DMS 273 (cell line): Measurements from ENCODE around the gene REX1BD.

Source experiments
- DNase-seq: peaks from one replicate; lab custom pipeline; 2025; ENCODE audit not compliant: unreplicated experiment; lab: John Stamatoyannopoulos, UW

REX1BD gene

DNA sequence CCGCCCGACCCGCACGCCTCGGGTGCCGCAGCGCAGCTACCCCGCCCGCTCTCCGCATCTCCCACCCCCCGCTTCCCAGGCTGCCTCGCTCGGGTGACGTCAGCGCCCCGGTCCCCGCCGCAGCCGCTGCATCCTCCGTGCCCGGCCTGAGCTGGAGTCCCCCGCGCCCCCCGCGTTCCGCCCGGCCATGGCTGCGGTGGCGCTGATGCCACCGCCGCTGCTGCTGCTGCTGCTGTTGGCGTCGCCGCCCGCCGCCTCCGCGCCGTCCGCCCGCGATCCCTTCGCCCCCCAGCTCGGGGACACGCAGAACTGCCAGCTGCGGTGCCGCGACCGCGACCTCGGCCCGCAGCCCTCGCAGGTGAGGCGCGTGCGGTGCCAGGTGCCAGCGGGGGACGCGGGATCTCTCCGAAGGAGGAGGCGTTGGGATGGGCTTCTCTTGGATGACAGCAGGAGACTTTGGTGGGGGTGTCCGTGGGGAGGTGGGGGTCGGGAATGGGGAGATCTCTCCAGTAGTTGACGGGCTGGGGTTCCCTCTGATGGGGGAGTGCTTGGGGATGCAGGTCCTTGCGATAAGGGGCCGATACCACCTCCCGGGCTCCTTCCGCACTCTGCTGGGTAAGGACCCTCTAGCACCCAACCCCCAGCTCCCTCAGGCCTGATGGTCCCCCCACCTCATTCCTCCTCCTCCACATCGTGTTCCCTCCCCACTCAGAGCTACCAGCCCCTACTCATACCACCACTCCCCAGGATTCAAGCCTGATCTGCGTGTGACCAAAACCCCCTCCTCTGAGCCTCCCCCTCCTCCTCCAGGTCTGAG lies 24.4 kb downstream of the REX1BD start, which contains the start of gene TMEM59L:
TSS of gene TMEM59L (plus strand) at position 99 of the 817 bp plus-strand sequence. CDS start at position 188, 89 bp downstream.
- peak; percentile 49 for DNase-seq

DNA sequence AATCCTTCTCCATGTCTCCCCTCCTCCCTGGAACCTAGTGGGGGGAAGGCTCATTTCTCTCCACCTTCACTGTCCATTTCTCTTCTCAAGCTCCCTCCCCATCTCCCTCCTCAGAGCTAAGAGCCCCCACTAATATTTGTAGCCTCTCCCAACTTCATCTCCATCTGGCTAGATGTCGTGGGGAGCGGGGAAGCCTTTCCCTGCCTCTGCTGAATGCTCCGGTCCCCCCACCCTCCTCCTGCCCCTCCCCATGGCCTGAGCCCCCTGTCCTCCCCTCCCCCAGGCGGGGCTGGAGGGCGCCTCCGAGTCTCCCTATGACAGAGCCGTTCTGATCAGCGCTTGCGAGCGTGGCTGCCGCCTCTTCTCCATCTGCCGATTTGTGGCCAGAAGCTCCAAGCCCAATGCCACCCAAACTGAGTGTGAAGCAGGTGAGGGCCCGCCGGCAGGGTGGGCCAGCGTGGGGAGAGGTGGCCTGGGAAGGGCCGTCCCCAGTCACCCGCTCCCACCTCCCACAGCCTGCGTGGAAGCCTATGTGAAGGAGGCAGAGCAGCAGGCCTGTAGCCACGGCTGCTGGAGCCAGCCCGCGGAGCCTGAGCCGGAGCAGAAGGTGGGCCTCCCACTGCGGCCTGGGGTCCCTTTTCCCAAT lies 25.1 kb downstream of the REX1BD start:
- peak; percentile 57 for DNase-seq

DNA sequence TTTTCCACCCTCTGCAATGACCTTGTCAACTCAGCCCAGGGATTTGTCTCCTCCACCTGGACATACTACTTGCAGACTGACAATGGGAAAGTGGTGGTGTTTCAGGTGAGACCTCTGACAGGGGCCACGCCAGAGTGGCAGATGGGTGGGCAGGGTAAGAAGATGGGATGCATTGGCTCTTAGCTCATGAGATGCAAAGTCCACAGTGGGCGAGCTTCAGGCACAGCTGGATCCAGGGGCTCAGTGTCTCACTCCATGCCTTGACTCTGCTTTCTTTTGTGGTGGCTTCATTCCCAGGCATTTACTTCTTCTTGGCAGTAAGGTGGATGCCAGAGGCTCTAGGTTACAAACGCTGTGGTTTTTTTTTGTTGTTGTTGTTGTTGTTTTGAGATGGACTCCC lies 27.4 kb downstream of the REX1BD start:
- no peak for DNase-seq

DNA sequence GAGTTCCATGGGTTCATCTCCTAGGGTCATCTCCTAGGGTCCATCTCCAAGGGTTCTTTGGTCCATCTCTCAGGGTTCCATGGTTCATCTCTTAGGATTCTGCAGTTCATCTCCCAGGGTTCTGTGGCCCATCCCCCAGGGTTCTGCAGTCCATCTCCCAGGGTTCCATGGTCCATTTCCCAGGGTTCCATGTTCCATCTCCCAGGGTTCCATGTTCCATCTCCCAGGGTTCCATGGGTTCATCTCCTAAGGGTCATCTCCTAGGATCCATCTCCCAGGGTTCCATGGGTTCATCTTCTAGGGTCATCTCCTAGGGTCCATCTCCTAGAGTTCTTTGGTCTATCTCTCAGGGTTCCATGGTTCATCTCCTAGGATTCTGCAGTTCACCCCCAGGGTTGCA lies 29.0 kb downstream of the REX1BD start:
- no peak for DNase-seq

DNA sequence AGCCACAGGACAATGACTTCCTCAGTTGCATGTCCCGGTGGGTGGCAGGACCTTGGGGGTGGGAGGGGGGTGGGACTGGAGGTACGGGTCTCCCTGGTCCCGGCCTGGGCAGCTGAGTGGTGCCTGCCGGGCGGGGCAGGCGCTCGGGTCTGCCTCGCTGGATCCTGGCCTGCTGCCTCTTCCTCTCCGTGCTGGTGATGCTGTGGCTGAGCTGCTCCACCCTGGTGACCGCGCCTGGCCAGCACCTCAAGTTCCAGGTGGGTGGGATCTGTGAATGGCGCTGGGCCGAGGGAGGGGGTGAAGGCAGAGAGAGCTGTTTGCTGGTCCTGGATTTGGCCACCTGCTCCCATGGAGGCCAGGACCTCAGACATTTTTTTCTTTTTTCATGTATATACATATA lies 29.6 kb downstream of the REX1BD start:
- DNase-seq = no peak

DNA sequence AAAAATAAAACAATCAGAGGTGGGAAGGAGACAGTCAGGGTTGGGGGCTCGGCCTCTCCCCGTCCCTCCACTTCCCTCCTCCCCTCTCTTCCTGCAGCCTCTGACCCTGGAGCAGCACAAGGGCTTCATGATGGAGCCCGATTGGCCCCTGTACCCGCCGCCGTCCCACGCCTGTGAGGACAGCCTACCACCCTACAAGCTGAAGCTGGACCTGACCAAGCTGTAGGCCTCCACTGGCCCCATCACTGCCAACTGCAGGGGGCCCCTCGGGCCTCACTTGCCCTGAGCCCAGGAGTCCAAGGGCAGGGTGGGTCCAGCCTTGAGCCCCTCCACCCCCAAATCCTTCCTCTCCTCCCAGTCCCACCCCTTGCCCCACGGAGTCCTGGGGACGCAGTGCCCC lies 31.7 kb downstream of the REX1BD start:
- no peak for DNase-seq

DNA sequence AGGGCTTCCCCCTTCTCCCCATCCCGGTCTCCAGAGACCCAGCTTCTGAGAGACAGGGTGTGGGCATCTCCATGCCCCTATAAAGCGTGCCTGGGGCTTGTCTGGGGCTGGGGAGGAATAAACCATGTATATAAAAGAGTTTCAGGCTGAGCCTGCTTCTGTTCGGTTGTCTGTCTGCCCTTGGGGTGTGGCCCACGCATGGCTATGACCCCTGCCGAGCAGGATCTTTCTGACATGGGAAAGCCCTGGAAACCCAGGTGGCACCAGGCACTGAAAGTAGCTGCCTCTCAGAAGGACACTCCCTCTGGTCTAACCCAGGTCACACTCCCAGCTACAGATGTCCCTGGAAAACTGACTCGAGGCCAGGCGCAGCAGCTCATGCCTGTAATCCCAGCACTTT lies 32.3 kb downstream of the REX1BD start:
- DNase-seq = no peak

DNA sequence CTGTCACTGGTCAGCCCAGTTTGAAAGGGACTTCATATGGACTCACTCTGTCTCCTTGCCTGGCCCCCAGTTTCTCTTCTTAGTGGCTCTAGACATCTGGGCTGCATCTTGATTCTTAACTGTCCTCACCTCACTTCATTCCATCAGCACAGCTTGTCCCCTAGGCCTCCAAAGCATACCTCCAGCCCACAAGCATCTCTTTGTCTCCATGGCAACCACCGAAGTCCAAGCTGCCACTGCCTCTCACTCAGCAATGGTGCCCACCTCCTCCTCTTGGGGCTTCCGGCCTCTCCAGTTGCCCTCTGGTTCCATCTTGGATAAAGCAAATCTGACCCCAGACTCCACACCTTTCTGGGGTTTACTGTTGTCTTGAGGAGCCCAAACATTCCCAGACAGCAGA lies 38.3 kb downstream of the REX1BD start:
- DNase-seq = peak; percentile 44

DNA sequence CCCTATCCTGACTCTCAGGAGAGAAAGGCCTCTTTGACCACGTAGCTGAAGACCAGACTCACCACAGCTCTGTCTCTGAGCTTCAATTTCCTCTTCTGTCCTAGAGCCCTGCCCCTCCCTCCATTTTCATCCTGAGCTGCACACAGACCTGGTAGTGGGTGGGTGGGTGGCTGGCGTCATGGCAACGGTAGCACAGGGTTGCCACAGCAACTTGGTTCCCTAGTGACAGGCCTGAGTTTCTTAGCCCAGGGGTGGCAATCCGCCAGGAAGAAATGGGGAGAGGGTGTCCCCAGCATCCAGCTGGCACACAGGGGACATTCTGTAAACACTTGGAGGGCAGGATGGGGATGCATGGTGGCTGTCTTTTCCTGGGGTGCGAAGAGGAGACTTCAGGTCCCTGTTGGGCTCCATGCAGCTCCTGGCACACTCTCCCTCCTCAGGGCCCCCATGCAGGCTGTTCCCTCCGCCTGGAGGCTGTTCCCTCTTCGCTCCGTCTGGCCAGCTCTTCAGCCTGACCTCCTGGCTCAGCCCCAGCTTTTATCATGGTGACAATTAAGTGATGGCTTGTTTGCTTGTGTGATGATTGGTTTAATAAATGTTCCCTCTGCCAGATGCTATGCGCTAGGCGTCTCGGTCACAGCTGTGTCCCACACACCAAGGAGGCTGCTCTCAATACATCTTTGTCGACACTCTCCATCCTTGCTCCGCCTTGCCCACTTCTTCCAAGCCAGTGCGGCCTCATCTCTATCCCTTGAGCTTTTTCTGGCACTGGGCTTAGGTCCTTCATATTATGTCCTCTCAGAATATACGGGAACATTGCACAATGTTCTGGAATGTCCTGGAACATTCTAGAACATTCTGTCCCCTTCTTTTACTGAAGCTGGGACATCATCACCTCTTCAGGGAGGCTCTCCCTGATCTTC lies 40.8 kb downstream of the REX1BD start:
- peak; percentile 46 for DNase-seq

DNA sequence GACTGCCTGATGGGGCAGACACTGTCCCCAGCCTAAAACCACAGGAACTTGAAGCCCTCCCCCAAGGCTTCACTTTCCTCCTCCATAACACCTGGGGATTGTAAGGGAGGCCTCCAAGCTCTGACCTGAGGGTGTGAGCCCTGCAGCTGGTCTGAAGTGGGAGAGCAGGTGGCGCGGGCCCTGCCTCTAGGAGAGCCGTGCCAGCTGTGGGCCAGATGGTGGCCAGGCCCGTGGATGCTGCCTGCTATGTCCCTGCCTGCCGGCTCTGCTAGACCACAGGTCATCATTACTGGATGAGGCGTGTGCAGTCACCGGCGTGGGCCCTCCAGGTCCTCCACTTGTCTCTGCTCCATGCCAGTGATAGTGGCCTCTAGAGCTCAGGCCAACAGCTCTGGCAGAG lies 44.7 kb downstream of the REX1BD start:
- peak; percentile 93 for DNase-seq

DNA sequence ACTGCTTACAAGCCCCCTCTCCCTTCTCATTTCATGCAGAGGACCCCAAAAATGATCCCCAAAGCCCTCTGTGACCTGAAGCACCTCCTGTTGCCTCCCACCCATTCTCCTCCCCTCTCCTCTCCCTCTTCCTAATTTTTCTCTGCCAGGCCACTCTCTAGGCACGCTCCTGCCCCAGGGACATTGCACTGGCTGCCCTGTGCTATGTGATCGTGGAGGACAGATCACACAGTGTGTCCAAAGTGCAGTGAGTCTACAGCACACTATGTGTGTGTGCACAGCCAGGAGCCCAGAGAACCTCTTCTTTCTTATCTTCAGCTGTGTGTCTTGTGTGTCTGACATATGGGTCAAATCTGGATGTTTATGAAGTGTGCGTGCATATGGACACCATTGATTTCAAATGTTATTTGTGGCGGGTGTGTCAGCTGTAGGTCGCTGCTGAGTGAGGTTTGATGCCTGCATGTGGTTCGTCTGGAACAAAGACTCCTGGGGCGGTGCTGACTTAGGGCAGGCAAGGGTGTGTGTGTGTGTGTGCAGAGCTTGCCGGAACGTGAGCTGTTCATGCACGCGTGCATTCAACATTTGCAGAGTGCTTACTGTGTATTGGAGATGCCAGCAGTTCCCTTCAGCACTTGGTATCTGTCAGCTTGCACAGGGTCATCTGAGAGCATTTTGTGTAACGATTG lies 46.2 kb downstream of the REX1BD start:
- DNase-seq = peak; percentile 50

DNA sequence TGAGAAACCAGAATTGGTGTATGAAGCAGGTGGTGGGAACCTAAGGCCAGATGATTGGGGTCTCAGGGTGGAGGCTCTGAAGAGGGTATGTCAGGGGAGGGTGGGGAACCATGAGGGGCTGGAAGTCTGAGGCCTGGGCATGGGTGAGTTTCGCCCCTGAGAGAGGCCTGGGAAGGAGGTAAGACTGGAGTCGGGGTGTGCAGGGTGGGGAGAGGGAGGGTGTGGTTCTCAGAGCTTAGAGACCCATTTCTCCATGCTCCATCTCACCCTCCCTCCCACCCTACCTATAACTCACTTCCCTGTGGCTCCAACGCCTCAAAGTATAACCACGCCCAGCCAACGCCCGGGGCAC lies 47.2 kb downstream of the REX1BD start:
- no peak for DNase-seq

DNA sequence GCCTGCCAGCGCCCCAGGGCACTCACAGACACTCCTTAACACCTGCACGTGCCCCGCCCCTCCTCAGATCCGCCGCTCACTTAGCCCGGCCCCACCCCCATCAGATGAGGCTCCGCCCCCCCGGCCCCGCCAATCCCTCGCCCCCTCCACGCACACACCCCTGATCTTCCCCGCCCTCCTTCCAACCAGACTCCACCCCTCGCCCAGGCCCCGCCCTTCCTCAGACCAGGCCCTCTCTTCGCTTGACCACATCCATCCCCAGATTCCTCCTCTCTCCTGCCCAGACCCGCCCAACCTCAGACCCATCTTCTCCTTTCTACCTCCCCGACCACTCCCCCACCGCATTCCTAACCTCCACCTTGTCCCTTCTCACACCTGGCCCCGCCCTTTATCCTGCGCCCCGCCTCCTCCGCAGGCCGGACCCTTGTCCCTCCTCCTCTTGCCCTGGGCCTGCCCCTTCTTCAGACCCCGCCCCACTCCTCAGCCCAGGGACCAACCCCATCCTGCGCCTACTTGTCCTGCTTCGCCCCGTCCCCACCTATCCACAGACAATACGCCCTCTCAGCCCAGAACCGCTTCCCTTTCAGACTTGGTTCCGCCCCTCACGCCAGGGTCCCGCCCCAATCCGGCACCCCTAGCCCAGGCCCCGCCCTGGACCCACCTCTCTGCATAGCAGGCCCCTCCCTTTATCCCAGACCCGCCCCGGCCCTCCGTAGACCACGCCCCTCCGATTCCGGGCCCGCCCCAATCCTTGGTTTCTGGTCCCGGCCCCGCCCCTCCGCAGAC lies 47.8 kb downstream of the REX1BD start:
- DNase-seq = peak; percentile 94

DNA sequence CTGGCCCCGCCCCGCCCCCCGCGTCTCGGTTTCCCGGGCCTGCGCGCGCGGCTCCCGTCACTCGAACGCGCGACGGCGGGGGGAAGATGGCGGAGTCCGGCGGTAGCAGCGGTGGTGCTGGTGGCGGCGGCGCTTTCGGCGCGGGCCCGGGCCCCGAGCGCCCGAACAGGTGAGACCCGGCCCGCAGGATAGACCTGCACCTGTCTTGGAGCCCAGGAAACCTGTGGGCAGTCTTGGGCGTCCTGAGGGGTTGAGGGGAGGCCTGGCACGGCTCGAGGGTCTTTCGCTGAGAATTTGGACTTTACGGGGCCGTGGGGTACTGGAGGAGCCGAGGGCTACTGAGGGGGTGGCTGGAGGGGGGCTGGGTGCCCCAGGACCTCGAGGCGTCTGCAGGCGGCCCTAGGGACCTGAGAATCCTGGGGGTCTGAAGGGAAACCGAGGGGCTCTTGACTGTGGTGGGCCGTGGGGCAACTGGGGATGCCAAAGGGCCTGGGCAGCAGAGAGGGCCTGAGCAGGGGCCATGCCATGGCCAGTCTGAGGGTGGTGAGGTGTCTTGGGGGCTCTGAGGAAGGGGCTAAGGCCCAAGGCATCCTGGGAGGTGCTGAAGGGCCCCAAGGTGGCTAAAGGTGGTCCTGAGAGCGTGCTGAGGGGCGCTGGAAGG lies 48.5 kb downstream of the REX1BD start, which contains the start of gene KLHL26:
TSS of gene KLHL26 (plus strand) at position 60 of the 661 bp plus-strand sequence. CDS start at position 87, 27 bp downstream.
- DNase-seq = no peak

DNA sequence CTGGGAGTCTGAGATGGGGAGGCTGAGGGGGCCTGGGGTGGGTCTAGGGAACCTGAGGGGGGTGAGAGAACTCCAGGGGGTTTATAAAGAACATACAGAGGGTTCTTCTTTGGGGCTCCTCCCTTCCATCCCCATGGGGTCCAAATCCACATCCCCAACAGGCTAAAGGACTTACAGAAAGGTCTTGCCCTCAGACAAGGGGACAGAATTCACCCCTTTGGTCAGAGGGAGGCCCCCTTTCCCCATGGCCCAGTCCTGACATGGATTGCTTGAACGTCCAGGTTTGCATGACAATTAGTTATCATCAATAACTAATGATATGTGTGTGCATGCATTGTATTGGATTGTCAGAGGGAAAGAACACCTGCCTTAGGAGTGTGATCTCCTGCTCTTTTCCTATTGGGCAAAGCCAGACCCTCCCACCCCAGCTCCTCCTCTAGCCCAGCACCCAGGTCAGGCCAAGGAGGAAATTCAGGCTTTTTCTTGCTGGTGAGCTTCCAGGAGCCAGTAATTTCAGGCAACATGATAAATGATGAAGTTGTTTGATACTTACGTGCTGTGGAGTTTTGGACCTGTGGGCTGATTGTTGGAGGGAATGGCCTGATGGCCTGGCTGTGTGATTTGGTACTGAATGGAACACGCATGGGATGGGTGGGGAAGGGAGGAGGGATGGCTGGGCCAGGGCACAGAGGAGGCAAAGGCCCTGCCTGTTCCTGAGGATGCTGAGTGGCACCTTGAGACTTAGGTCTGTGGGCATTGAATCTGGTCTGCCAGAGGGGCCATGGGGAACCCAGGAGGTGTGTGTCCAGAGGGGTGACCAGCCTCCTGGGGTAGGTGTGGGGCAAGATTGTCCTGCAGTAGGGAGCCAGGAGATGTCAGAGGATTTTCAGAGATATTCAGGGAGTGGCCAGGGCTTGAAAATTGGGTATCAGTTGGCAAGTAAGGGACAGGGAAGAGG lies 49.4 kb downstream of the REX1BD start:
- peak; percentile 41 for DNase-seq

DNA sequence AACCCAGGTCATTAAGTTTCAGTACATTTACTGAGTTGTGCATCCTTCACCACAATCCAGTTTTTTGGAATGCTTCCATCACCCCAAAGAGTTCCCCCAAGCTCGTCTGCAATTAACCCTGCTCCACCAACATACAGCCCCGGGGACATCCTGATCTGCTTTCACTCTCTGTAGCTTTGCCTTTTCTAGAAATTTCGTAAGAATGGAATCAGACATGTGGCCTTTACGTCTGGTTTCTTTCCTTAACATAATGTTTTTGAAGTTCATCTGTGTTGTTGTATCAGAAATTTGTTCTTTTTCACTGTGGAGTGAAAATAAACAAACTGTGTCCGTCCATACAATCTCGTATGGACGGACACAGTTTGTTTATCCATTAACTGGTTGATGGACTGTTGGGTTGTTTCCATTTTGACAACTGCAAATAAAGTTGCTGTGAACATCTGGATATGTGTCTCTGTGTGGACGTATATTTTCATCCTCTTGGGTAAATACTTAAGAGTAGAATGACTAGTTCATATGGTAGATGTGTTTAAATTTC lies 51.2 kb downstream of the REX1BD start:
- DNase-seq = no peak
